Left lung (tissue), 10 donors: Measurements from ENCODE around the gene RALGPS1. TPM values are rescaled to one million over a fixed set of nuclear protein-coding genes. Genes with fewer than 3 reads are reported as not detected.

Experiments
- ATAC-seq: fragments of 200-7000 bp; cut with Tn5 transposase; one replicate; pipeline ENCODE4 v1.9.1; 2020; ENCODE audit warnings: moderate library complexity
- DNase-seq, 4 donors: peaks; one replicate each; pipeline ENCODE4 v3.0.0-alpha.2; 2013 to 2020
- H3K27ac ChIP-seq, 2 donors: fragments of 200-600 bp; sonication (generic) in 1 of 2; one replicate each; pipeline versions ENCODE4 v1.5.0 to v1.8.0; 2020 to 2021
- H3K27me3 ChIP-seq, 2 donors: fragments of 200-600 bp; sonication (generic) in 1 of 2; one replicate each; pipeline versions ENCODE4 v1.5.0 to v1.8.0; 2020 to 2021
- H3K36me3 ChIP-seq, 2 donors: fragments of 200-600 bp; sonication (generic) in 1 of 2; one replicate each; pipeline versions ENCODE4 v1.5.0 to v1.8.0; 2020 to 2021
- H3K4me1 ChIP-seq, 2 donors: fragments of 200-600 bp; one replicate each; pipeline ENCODE4 v1.8.0; 2021
- H3K4me3 ChIP-seq, 2 donors: fragments of 200-600 bp; sonication (generic) in 1 of 2; one replicate each; pipeline versions ENCODE4 v1.5.0 to v1.8.0; 2020 to 2021; ENCODE audit warnings: mild to moderate bottlenecking in 1 of 2
- H3K9me3 ChIP-seq, 2 donors: fragments of 200-600 bp; sonication (generic) in 1 of 2; one replicate each; pipeline versions ENCODE4 v1.5.0 to v1.8.0; 2020 to 2021
- CTCF ChIP-seq, 2 donors: fragments of 200-600 bp; sonication (generic) in 1 of 2; IDR thresholded peaks; one replicate each; pipeline versions ENCODE4 v1.5.0 to v1.8.0; 2021; ENCODE audit warnings: antibody characterized with exemption in 2 of 2
- intact Hi-C, 2 donors: fragments of 100-400 bp; cut with DNase I; formaldehyde crosslinking; loops; one replicate each; pipeline versions ENCODE4 v1.11.2 to v1.14.2; 2022
- polyA plus RNA-seq, 6 donors: library from polyadenylated mRNA; unstranded; fragments of 120-200 nt; gene quantifications; one replicate each; pipeline ENCODE4 v1.2.1, GENCODE V29; 2013; ENCODE audit not compliant: insufficient read length in 6 of 6
- total RNA-seq, 2 donors: library from RNA; stranded (reverse); fragmentation: NEBNext Ultra II Directional; extraction: Animal tissue kit (Norgen Biotek cat#: 25700); gene quantifications; one replicate each; pipeline ENCODE4 v1.2.1, GENCODE V29; 2021
- donor health status: DM: no; HTN: yes; CAD: no.
- donor health status: DM: no; HTN: no; CAD: no.

The RALGPS1 gene
- total and polyA plus RNA-seq, 8 donors = 11.9 to 27.6 (median 21.5) TPM

DNA sequence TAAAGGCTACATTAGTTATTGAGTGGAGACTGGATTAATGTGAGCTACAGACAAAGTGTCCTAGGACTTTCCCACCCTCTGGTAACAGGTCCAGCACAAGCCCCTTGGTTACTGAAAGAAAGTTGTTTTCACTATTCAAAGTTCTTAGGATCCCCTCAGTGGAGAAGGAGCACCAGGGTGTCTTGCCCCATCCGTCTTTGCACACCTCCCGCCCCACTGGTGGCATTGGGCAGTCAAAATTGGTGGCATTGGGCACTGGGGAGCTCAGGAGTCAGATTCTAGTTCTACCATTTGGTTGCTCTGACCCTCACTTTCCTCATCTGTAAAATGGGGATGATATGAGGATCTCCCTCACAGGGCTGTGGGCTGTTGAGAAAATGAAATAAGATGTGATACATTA lies 210.2 kb downstream of the RALGPS1 start:
- ATAC-seq (no peak), DNase-seq (no peak)
- Histone ChIP-seq H3K27me3 (peaks cover 0 to 28% of the 10 kb centered on the region in 2 donors), H3K4me3 (no peak overlapping the region), H3K27ac (no peak overlapping the region), H3K9me3 (no peaks in the 10 kb centered on the region), H3K4me1 (peaks cover 17 to 28% of the 10 kb centered on the region in 2 donors), H3K36me3 (no peaks in the 10 kb centered on the region)
- intact Hi-C loops = no loop called here
- no peak for TF ChIP-seq CTCF (IDR thresholded peaks at IDR 0.05)

- no peak for TF ChIP-seq CTCF (IDR thresholded peaks at IDR 0.05)
- Histone ChIP-seq H3K4me3 (no peak overlapping the region), H3K9me3 (no peaks in the 10 kb centered on the region), H3K36me3 (no peaks in the 10 kb centered on the region), H3K27me3 (peaks cover 0 to 18% of the 10 kb centered on the region in 2 donors), H3K27ac (peak overlapping the region; percentile 0 to 33), H3K4me1 (peaks cover 24 to 38% of the 10 kb centered on the region in 2 donors)
- no peak for ATAC-seq
- intact Hi-C loops = no loop called here
- DNase-seq = no peak
These were observed 212.4 kb downstream of the RALGPS1 start for GRCh38 chr9:127126971-127127370.

DNA sequence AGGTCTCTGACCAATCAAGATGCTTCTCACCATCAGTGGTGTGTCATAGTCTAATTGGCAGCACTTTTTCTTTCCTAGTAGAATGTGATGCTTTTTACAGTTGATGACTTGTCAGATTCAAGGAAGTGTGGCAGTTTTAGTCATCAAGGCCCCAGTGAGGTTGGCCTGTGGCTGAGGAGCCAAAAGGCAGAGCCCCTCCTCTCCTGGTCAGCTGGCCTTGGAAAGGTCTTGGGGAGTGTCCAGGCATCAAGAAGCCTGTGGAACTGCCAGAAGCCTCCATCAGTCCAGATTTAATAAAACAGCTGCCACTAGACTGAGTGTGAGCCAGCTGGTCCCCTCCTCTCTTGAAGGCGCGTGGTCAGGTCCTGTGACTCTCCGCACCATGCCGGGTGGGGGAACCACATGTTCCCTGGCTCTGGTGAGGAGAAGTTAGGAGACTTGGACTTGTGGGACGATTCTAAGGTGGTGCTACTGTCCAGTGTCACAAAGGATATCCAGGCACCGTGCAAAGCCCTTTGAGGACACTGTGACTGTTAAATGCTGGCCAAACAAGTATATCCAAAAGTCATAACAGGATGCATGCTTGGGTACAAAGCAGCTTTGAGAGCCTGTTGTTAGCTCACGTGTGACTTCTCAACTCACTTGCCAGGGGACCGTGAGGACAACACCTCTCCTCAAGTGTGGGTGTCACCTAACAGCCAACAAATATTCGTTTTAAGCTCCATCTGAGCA lies 213.9 kb downstream of the RALGPS1 start:
- peak in 2 of 4 donors; percentile 61 to 64 for DNase-seq
- intact Hi-C loops = no loop called here
- H3K4me3 ChIP-seq = no peak overlapping the region
- H3K27ac ChIP-seq = peak overlapping the region in 1 of 2 donors; percentile 53
- H3K27me3 ChIP-seq = peaks cover 0 to 2% of the 10 kb centered on the region in 2 donors
- H3K9me3 ChIP-seq = no peaks in the 10 kb centered on the region
- peak; percentile 7 for ATAC-seq
- no peak for TF ChIP-seq CTCF (IDR thresholded peaks at IDR 0.05)
- H3K4me1 ChIP-seq = peaks cover 22 to 31% of the 10 kb centered on the region in 2 donors
- H3K36me3 ChIP-seq = no peaks in the 10 kb centered on the region

DNA sequence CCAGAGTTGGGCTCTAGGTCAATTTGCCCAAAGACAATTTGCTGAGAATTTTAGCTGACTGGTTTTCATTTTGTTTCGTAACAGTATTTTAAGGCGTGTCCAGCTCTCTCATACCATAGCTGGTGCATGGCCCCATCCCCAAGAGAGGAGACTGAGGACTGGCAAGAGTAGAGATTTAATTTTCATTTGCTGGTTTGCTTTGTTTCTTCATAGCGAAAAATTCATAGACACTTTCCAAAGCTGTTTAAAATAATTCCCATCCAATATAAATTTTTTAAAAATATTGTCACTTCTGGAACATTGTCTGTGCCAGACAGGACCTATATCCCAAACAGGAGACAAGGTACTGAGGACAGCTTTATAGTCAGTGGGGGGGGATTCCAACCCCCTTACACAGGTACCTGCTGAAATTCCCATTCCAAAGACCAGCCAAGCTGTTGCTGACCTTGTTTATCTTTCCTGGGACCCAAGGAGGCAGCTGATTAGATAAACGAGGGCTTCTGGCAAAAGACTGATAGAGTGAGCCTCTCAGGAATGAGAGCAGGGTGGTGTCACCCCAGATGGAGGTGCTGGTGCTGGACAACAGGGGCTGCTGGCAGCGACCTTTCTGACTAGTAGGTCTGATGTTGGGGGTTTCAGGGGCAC lies 214.6 kb downstream of the RALGPS1 start:
- no peaks in the 10 kb centered on the region for H3K36me3 ChIP-seq
- peaks cover 27 to 35% of the 10 kb centered on the region in 2 donors for H3K4me1 ChIP-seq
- no peak overlapping the region for H3K4me3 ChIP-seq
- no peaks in the 10 kb centered on the region for H3K27me3 ChIP-seq
- DNase-seq (no peak), ATAC-seq (peak; percentile 2)
- no peaks in the 10 kb centered on the region for H3K9me3 ChIP-seq
- intact Hi-C loops = no loop called here
- TF ChIP-seq CTCF (IDR thresholded peaks at IDR 0.05) = no peak
- H3K27ac ChIP-seq = peak overlapping the region in 1 of 2 donors; percentile 53

DNA sequence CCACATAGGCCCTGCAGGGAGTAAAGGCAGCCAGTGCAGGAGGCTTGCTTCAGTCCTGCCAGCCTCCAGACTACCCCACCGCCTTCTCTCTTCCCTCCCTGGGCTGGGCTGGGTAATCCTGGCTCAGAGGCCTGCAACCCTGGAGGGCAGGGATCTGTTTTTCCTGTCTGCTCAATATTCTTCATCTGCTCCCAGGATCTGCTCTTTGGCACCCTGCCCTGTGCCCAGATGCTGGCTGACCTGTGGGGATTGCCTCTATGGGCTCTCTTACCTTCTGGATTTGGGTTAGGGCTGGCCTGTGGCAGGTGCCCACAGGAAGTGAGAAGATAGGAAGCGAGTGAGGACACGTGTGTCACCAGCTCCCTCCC lies 215.1 kb downstream of the RALGPS1 start:
- Histone ChIP-seq H3K4me1 (peaks cover 32 to 38% of the 10 kb centered on the region in 2 donors), H3K9me3 (no peaks in the 10 kb centered on the region), H3K27ac (no peak overlapping the region), H3K27me3 (no peaks in the 10 kb centered on the region), H3K36me3 (no peaks in the 10 kb centered on the region), H3K4me3 (no peak overlapping the region)
- no peak for ATAC-seq
- intact Hi-C loops = no loop called here
- TF ChIP-seq CTCF (IDR thresholded peaks at IDR 0.05) = no peak
- DNase-seq = no peak
